ENCODE results near the gene CCDC28B. TPM values are rescaled to one million over a fixed set of nuclear protein-coding genes. Genes with fewer than 3 reads are reported as not detected.

The CCDC28B gene
- total RNA-seq, 1 donor from 2014 or later: 29.1 TPM

- Histone ChIP-seq H3K36me3 (no peaks in the 10 kb centered on the region), H3K4me1 (peaks cover 0 to 5% of the 10 kb centered on the region in 2 donors), H3K27ac (peak overlapping the region; percentile 62 to 64), H3K27me3 (no peaks in the 10 kb centered on the region), H3K9me3 (no peaks in the 10 kb centered on the region), H3K4me3 (no peak overlapping the region)
- no peak for DNase-seq (ENCODE audit: low spot score in 2 of 2)
- TF ChIP-seq CTCF (IDR thresholded peaks at IDR 0.05): no peak
- intact Hi-C loops (cut with DNase I): no loop called here
Observed at GRCh38 chr1:32247452-32247851, 47.1 kb downstream of the CCDC28B start.

- H3K27ac ChIP-seq: peak overlapping the region; percentile 62 to 64
- peak; percentile 85 to 88 (median 87) for TF ChIP-seq CTCF (IDR thresholded peaks at IDR 0.05)
Observed at GRCh38 chr1:32247983-32248889, 47.8 kb downstream of the CCDC28B start.

GRCh38 chr1:32249831-32250525, 49.6 kb downstream of the CCDC28B start:
- no peaks in the 10 kb centered on the region for H3K9me3 ChIP-seq
- H3K36me3 ChIP-seq: no peaks in the 10 kb centered on the region
- H3K4me1 ChIP-seq: peaks cover 0 to 5% of the 10 kb centered on the region in 2 donors
- no peak for TF ChIP-seq CTCF (IDR thresholded peaks at IDR 0.05)
- peak in 1 of 2 donors; percentile 73 for DNase-seq (ENCODE audit: low spot score in 2 of 2)
- intact Hi-C loops (cut with DNase I): no loop called here
- no peak overlapping the region for H3K27ac ChIP-seq
- no peak overlapping the region for H3K4me3 ChIP-seq
- no peaks in the 10 kb centered on the region for H3K27me3 ChIP-seq

More at GRCh38 chr1:32247983-32248889, 47.8 kb downstream of the CCDC28B start:
- DNase-seq (ENCODE audit: low spot score in 2 of 2): peak; percentile 51 to 91
- Histone ChIP-seq H3K36me3 (no peaks in the 10 kb centered on the region), H3K4me3 (peak overlapping the region in 1 of 2 donors; percentile 40), H3K9me3 (no peaks in the 10 kb centered on the region), H3K27me3 (no peaks in the 10 kb centered on the region), H3K4me1 (peaks cover 0 to 5% of the 10 kb centered on the region in 2 donors)
- intact Hi-C loops (cut with DNase I): no loop called here

- intact Hi-C loops (cut with DNase I): no loop called here
- DNase-seq (ENCODE audit: low spot score in 2 of 2): no peak
- H3K4me1 ChIP-seq: peaks cover 0 to 5% of the 10 kb centered on the region in 2 donors
- no peaks in the 10 kb centered on the region for H3K27me3 ChIP-seq
- no peaks in the 10 kb centered on the region for H3K36me3 ChIP-seq
- H3K9me3 ChIP-seq: no peaks in the 10 kb centered on the region
- TF ChIP-seq CTCF (IDR thresholded peaks at IDR 0.05): no peak
- H3K27ac ChIP-seq: peak within 1 kb of the TSS in 1 of 2 donors; percentile 21
- H3K4me3 ChIP-seq: no peak within 1 kb of the TSS
Observed at GRCh38 chr1:32250893-32251716, 50.7 kb downstream of the CCDC28B start, which contains the start of gene LCK. TSS of gene LCK (plus strand) at chr1:32251265. CDS start at chr1:32274330, 23,065 bp downstream.

Other genes with a start within 250 kb of the CCDC28B start
- gene KHDRBS1, start 186.7 kb upstream of the CCDC28B start, total RNA-seq: 120 TPM
- gene TMEM39B, start 127.7 kb upstream of the CCDC28B start, total RNA-seq: 2.6 TPM
- gene KPNA6, start 92.5 kb upstream of the CCDC28B start, total RNA-seq: 26.1 TPM
- 83.8 TPM for gene TXLNA, start 20.9 kb upstream of the CCDC28B start, total RNA-seq
- gene IQCC, start 5.1 kb downstream of the CCDC28B start, total RNA-seq: not detected
- gene DCDC2B, start 8.5 kb downstream of the CCDC28B start, total RNA-seq: not detected
- gene TMEM234, start 21.8 kb downstream of the CCDC28B start, total RNA-seq: 4.0 TPM
- gene EIF3I, start 21.8 kb downstream of the CCDC28B start, total RNA-seq: 234 TPM
- 26.1 TPM for gene FAM167B, start 46.6 kb downstream of the CCDC28B start, total RNA-seq
- not detected for gene LCK, start 50.7 kb downstream of the CCDC28B start, total RNA-seq
- 75.0 TPM for gene HDAC1, start 91.5 kb downstream of the CCDC28B start, total RNA-seq
- gene MARCKSL1, start 135.6 kb downstream of the CCDC28B start, total RNA-seq: 21.8 TPM
- 12.2 TPM for gene FAM229A, start 161.9 kb downstream of the CCDC28B start, total RNA-seq
- gene TSSK3, start 161.9 kb downstream of the CCDC28B start, total RNA-seq: 4.8 TPM
- gene BSDC1, start 193.8 kb downstream of the CCDC28B start, total RNA-seq: 56.1 TPM